Gastroesophageal sphincter (tissue), 3 donors: ENCODE measurements around the gene OR2D2.

Source experiments
- CTCF ChIP-seq, 4 experiments: fragments of 200-600 bp in 2 of 4; fragments of 450-650 bp in 2 of 4; sonication (generic) in 1 of 4; IDR thresholded peaks; one replicate each; pipeline ENCODE4 v1.5.1; 2017 to 2019; ENCODE audit warnings: antibody characterized with exemption in 4 of 4, mild to moderate bottlenecking in 2 of 4, moderate library complexity in 2 of 4
- EP300 ChIP-seq: sonication (generic); formaldehyde crosslinking; IDR thresholded peaks from one replicate; pipeline ENCODE4 v1.6.1; 2017; ENCODE audit warnings: antibody characterized with exemption, mild to moderate bottlenecking
- POLR2A ChIP-seq, 2 donors: fragments of 450-650 bp; IDR thresholded peaks; one replicate each; pipeline ENCODE4 v1.6.1; 2017; ENCODE audit warnings: antibody characterized with exemption in 2 of 2, mild to moderate bottlenecking in 2 of 2, moderate library complexity in 1 of 2
- POLR2AphosphoS5 ChIP-seq: sonication (generic); formaldehyde crosslinking; IDR thresholded peaks from one replicate; pipeline ENCODE4 v1.6.1; 2017; ENCODE audit warnings: antibody characterized with exemption

DNA sequence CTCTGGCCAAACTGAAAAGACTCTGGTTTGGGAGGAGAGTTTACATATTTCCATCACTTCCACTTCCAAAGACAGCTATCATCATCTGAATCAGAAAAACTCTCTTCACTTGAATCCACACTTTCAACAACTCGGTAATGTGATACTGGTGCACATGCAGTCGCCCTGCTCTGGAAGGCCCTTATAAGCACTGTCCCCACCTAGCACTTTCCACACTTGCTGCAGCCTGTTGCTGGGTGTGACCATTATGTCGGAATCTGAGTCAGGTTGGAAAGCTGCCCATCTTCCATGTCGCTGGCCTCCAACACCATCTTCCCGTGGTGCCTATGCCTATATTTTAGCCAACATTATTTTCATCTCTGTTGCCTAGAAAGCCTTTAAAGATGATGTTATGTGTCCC, 47.9 kb downstream of the OR2D2 start:
- TF ChIP-seq CTCF (IDR thresholded peaks at IDR 0.05) (no peak), POLR2A (IDR thresholded peaks at IDR 0.05) (no peak), EP300 (no peak), POLR2AphosphoS5 (no peak)
